Activated CD4-positive, alpha-beta T cell treated with anti-CD3 and anti-CD28 coated beads, Interleukin-2, amount 50 U/mL, for 1 hour (primary cell): ENCODE results near the gene ARHGAP26.

Source experiments
- DNase-seq: peaks from one replicate; pipeline ENCODE4 v3.0.0-alpha.2; 2020

Gene ARHGAP26

GRCh38 chr5:143237664-143238063 is 467.5 kb downstream of the ARHGAP26 start:
- DNase-seq: no peak

GRCh38 chr5:143238620-143239019 is 468.4 kb downstream of the ARHGAP26 start:
- DNase-seq: no peak

- DNase-seq: no peak
These were observed 469.8 kb downstream of the ARHGAP26 start for GRCh38 chr5:143239882-143240518.

DNA sequence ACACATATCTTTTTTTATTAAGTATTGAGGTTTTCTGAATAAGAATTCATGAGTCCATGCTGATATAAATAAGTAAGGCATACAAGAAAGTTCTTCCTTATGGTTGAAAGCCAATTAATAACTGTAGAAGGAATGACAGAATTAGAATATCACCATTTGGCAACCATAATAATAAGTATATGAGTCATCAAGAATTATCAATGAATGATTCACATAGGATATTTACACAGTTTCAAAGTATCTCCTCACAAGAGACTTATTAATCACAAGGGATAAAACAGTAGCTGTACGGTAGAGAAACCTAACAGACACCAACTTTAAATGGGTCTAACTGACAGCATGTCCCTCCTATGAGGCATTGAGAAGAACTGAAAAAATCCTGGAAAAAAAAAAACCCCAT is 471.7 kb downstream of the ARHGAP26 start:
- DNase-seq: no peak

- no peak for DNase-seq
These were observed 472.9 kb downstream of the ARHGAP26 start for GRCh38 chr5:143243103-143243502.

GRCh38 chr5:143244000-143244736 is 474.0 kb downstream of the ARHGAP26 start:
- DNase-seq: no peak

DNA sequence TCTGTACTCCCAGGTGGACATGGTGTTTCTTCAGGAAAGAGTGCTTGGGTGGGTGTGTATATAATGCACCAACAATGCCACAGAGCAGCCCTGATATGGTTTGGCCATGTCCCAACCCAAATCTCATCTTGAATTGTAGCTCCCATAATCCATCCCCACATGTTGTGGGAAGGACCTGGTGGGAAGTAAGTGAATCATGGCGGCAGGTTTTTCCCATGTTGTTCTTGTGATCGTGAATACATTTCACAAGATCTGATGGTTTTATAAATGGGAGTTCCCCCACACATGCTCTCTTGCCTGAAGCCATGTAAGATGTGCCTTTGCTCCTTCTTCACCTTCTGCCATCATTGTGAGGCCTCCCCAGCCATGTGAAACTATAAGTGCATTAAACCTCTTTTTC is 474.8 kb downstream of the ARHGAP26 start:
- no peak for DNase-seq

GRCh38 chr5:143245929-143246561 is 475.9 kb downstream of the ARHGAP26 start:
- no peak for DNase-seq

DNA sequence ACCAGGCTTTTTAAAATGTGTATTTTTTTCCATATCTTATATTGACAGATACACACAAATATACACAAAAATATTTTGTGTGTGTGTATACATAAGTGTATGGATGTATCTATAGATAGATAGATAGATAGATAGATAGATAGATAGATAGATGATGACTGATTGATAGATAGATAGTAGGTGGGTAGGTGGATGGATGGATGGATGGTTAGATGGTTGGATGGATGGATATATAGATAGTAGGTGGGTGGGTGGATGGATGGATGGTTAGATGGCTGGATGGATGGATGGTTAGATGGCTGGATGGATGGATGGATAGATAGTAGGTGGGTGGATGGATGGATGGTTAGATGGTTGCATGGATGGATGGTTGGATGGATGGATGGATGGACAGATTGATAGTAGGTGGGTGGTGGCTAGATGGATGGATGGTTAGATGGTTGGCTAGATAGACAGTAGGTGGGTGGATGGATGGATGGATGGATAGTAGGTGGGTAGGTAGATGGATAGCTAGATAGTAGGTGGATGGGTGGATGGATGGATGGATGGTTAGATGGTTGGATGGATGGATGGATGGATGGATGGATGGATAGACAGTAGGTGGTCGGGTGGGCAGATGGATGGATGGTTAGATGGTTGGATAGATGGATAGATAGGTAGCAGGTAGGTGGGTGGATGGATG is 477.1 kb downstream of the ARHGAP26 start:
- DNase-seq: no peak

GRCh38 chr5:143248391-143248790 is 478.2 kb downstream of the ARHGAP26 start:
- DNase-seq: no peak

DNA sequence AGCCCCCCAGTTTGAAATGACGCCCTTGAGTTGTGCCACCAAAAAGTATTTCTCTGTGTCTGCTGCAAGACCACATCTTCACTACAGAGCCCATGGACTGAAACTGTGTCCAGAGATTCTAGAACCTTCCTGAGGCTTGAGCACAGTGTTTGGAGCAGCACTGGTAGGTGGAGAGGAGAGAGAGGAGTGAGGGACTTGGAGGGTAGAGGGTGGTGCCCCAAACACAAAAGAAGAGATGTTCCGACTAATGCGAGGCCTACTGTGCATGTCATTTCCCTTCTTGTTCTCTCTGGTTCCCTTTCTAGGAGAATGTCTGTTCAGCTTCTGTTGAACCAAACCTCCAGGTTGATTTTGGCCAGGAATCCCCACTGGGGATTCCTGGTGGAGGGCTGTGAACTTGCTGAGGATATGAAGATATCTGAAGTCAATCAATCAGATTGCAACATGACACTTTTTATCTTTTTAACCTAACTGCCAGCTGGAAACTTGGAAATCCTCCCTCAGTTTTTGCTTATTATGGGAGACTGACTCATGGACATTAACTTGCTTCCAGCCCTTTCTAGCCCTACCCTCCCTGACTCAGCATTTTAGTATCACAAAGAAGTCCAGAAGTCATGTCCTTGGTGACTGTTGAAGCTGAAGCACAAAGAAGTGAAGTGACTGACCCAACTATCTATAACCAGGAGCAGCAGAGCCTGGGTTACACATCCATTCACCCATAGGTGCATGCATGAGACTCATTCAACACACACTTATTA is 478.8 kb downstream of the ARHGAP26 start:
- no peak for DNase-seq

DNA sequence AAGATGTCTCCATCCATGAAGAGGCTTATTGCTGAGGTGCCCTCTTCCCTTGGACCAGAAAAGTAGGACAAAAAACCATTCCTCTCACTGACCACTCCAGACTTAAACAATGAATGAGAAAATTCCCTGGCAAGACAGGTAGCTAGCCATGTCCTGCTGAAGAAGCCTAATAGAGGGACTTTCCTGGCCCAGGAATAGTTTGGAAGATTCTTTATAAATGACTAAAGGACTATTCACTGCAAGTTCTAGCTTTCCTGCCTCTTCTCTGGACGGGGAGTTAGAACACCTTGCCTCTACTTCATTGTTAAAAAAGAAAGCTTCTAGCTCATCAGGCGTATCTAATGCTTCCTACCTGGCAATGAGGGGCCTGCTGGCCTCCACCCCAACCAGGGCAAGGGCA is 479.7 kb downstream of the ARHGAP26 start:
- no peak for DNase-seq

GRCh38 chr5:143251190-143251589 is 481.0 kb downstream of the ARHGAP26 start:
- DNase-seq: no peak

GRCh38 chr5:143251946-143252345 is 481.8 kb downstream of the ARHGAP26 start:
- DNase-seq: no peak

- DNase-seq: no peak
These were observed 484.6 kb downstream of the ARHGAP26 start for GRCh38 chr5:143254819-143255218.

DNA sequence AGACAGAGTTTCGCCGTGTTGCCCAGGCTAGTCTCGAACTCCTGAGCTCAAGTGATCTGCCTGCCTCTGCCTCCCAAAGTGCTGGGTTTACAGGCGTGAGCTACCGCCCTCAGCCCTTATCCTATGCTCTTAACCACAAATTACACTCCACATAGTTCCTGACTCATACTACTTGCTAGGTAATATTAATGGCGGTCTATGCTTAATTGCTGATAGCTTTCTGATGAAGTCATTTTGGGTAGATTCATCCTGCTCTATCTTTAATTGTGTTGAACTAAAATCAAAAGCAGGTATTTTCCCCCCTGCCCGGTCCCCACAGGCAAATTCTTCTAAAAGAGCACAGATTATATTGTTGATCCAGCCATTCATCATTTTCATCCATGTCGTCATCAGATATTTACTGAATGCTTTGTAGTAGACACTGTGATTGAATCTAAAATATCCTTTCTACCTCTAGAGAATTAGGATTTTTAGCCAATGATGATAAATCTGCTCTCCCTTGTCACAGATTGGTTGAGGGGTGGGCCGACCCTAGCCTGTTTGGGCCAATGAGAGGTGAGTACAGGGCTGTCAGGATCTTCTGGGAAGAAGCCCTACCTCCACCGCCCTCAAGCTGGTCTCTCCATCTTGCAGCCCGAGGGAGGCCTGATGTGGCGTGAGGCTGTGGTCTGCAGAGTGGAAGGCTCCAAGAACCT is 488.5 kb downstream of the ARHGAP26 start:
- DNase-seq: no peak

DNA sequence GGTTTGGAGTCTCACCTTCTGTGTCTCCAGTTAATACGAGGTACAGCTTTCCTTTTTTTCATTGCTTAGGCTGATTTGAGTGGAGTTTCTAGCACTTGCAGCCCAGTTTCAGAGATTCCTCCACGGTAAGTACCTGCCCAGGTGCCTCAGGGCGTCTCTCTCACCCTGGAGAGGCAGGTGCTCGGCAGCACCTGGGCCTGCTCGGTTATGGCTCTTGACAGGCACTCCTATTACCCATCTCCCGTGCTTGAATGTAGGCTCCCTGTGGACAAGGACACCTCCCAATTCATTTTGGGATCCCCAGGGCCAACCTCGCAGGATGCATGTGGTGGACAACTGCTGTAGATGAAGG is 489.1 kb downstream of the ARHGAP26 start:
- DNase-seq: no peak

GRCh38 chr5:143261748-143262392 is 491.7 kb downstream of the ARHGAP26 start:
- DNase-seq: no peak

DNA sequence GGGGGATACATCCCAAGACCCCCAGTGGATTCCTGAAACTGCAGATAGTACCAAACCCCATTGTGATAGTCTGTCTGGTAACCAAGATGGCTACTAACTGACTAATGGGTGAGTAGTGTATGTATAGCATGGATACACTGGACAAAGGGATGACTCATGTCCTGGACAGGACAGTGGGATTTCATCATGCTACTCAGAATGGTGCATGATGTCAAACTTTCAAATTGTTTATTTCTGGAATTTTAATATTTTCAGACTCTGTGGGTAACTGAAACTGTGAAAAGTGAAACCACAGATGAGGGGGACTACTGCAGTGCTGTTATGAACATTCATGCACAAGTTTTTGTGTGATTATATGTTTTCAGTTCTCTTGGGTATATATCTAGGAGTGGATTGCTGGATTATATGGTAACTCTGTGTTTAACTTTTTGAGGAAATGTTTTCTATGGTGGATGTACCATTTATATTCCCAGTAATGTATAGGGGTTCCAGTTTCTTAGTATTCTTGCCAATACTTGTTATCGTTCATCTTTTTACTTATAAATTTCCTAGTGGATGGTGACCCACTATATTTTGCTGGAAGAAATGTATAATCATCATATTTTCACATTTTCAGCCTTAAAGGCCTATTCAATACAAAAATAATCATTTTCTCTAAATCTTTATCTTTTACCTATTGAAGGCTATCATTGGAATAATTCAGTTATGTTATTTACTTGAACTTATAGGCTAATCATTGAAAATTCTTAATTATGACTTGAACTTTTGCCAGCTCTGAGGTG is 492.4 kb downstream of the ARHGAP26 start:
- no peak for DNase-seq

- no peak for DNase-seq
These were observed 493.2 kb downstream of the ARHGAP26 start for GRCh38 chr5:143263272-143263810.

DNA sequence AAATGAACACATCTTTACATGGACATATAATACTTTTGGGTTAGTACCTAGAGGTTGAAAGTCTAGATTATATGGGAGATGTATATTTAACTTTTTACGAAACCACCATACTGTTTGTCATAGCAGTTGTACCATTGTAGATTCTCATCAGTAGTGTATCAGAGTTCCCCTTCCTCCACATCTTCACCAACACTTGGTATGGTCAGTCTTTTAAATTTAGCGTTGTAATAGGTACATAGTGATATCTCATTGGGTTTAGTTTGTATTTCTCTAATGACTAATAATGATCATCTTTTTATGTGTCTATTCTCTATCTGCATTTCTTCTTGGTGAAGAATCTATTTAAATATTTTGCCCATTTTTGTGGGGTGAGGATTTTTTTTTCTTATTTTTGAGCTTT is 495.8 kb downstream of the ARHGAP26 start:
- no peak for DNase-seq
